Fibroblast of lung (primary cell): Measurements from ENCODE around the gene ZNF69. TPM values are rescaled to one million over a fixed set of nuclear protein-coding genes. Genes with fewer than 3 reads are reported as not detected.
"Not testable (repeated sequence)": the region's sequence is repeated elsewhere in the genome, so short reads cannot be mapped to it uniquely, and the experiment has no call there.

ENCODE experiments used
- DNase-seq, 2 donors: peaks; one replicate each; pipeline versions ENCODE4 v3.0.0 to v3.0.0-alpha.2; 2010; ENCODE audit warnings: low read depth in 2 of 2
- H2AFZ ChIP-seq: 2 replicates; pipeline ENCODE4 v1.5.1; 2012; ENCODE audit warnings: low read length, control low read depth, inconsistent platforms
- H3K27ac ChIP-seq: 2 replicates; pipeline ENCODE4 v1.5.1; 2011; ENCODE audit warnings: low read length, control low read depth; ENCODE audit not compliant: insufficient read depth
- H3K27me3 ChIP-seq: 2 replicates; pipeline ENCODE4 v1.5.1; 2011; ENCODE audit warnings: mild to moderate bottlenecking, low read length; ENCODE audit not compliant: control insufficient read depth, insufficient read depth
- H3K36me3 ChIP-seq: 2 replicates; pipeline ENCODE4 v1.5.1; 2011; ENCODE audit warnings: low read length; ENCODE audit not compliant: control insufficient read depth, insufficient read depth
- H3K4me1 ChIP-seq: 2 replicates; pipeline ENCODE4 v1.5.1; 2011; ENCODE audit warnings: low read length; ENCODE audit not compliant: control insufficient read depth, insufficient read depth; ENCODE audit errors: extremely low read depth
- H3K4me2 ChIP-seq: 2 replicates; pipeline ENCODE4 v1.5.1; 2011; ENCODE audit warnings: low read length, control low read depth; ENCODE audit not compliant: insufficient read depth; ENCODE audit errors: extremely low read depth
- H3K4me3 ChIP-seq, 4 experiments: fragments of 200-600 bp in 1 of 4; sonication (generic) in 1 of 4; replicated peaks in 1 of 4; 2 replicates each; pipeline ENCODE4 v1.5.1; 2011 to 2016; ENCODE audit warnings: low read length in 4 of 4, low read depth in 3 of 4, mild to moderate bottlenecking in 3 of 4, control low read depth in 2 of 4, inconsistent platforms in 1 of 4, mixed read lengths in 1 of 4; ENCODE audit not compliant: insufficient read depth in 1 of 4; ENCODE audit errors: control extremely low read depth in 1 of 4
- H3K79me2 ChIP-seq: 2 replicates; pipeline ENCODE4 v1.5.1; 2012; ENCODE audit warnings: mild to moderate bottlenecking, low read length, inconsistent platforms; ENCODE audit not compliant: control insufficient read depth, insufficient read depth
- H3K9ac ChIP-seq: 2 replicates; pipeline ENCODE4 v1.5.1; 2011; ENCODE audit warnings: mild to moderate bottlenecking, low read length, control low read depth; ENCODE audit not compliant: insufficient read depth
- H3K9me3 ChIP-seq: 2 replicates; pipeline ENCODE4 v1.5.1; 2012; ENCODE audit warnings: low read depth, low read length; ENCODE audit not compliant: control insufficient read depth, insufficient read depth
- H4K20me1 ChIP-seq: 2 replicates; pipeline ENCODE4 v1.5.1; 2011; ENCODE audit warnings: low read length; ENCODE audit not compliant: control insufficient read depth, insufficient read depth; ENCODE audit errors: extremely low read depth
- EZH2 ChIP-seq: IDR thresholded peaks from 2 replicates; pipeline ENCODE4 v1.5.1; 2012; ENCODE audit warnings: low read length, control low read depth, mild to moderate bottlenecking; ENCODE audit errors: missing control alignments
- polyA plus RNA-seq, 2 donors: library from polyadenylated mRNA; depleted of rRNA in 1 of 2; stranded (reverse) in 1 of 2; unstranded in 1 of 2; fragments of >200 nt; gene quantifications; 2 replicates each; pipeline ENCODE4 v1.2.1, GENCODE V29; 2011 to 2012; ENCODE audit warnings: missing spikeins in 1 of 2
- total RNA-seq: library from RNA; depleted of rRNA; stranded (reverse); fragments of >200 nt; gene quantifications from 2 replicates; pipeline ENCODE4 v1.2.1, GENCODE V29; 2014
- TF ChIP-seq, protein P1 (sequence below), 2 donors: IDR thresholded peaks in 1 of 2; conservative IDR thresholded peaks in 1 of 2; 1 replicate in 1 of 2; 2 replicates in 1 of 2; pipeline ENCODE4 v1.5.1; 2011 to 2012; ENCODE audit warnings: low read length in 2 of 2, control low read depth in 1 of 2, inconsistent platforms in 1 of 2, low read depth in 1 of 2, mild to moderate bottlenecking in 1 of 2

The ZNF69 gene
- total and polyA plus RNA-seq, 2 donors (not counting 1 experiment from before 2014, with no cell fraction given): 1.7 to 7.1 TPM

DNA sequence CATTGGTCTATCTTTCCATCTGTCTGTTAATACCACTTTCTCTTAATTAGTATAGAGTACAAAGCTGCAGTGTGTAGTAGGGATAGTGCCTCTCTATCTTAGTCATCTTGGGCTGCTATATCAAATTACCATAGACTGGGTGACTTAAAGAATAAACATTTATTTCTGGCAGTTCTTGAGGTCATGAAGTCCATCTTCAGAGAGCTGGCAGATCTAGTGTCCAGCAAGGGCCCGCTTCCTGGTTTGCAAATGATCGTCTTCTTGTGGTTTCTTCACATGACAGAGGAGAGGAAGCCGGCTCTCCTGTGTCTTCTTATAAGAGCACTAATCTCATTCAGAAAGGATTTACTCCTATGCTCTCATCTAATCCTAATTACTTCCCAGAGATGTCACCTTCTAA, 43.5 kb downstream of the ZNF69 start:
- no peak overlapping the region for H3K4me2 ChIP-seq
- H2AFZ ChIP-seq: no peak overlapping the region
- DNase-seq: peak in 1 of 2 donors; percentile 42
- no peak overlapping the region for H3K27ac ChIP-seq
- H3K9me3 ChIP-seq: no peaks in the 10 kb centered on the region
- TF ChIP-seq, protein P1, sequence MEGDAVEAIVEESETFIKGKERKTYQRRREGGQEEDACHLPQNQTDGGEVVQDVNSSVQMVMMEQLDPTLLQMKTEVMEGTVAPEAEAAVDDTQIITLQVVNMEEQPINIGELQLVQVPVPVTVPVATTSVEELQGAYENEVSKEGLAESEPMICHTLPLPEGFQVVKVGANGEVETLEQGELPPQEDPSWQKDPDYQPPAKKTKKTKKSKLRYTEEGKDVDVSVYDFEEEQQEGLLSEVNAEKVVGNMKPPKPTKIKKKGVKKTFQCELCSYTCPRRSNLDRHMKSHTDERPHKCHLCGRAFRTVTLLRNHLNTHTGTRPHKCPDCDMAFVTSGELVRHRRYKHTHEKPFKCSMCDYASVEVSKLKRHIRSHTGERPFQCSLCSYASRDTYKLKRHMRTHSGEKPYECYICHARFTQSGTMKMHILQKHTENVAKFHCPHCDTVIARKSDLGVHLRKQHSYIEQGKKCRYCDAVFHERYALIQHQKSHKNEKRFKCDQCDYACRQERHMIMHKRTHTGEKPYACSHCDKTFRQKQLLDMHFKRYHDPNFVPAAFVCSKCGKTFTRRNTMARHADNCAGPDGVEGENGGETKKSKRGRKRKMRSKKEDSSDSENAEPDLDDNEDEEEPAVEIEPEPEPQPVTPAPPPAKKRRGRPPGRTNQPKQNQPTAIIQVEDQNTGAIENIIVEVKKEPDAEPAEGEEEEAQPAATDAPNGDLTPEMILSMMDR (conservative IDR thresholded peaks at IDR 0.05 in 1 of 2, IDR thresholded peaks at IDR 0.05 in 1 of 2; ENCODE audit: low read depth in 1 of 2, low read length in 2 of 2): no peak
- no peak for TF ChIP-seq EZH2
- no peaks in the 10 kb centered on the region for H3K36me3 ChIP-seq
- H3K27me3 ChIP-seq: no peaks in the 10 kb centered on the region
- H3K4me3 ChIP-seq: no peak overlapping the region
- no peaks in the 10 kb centered on the region for H4K20me1 ChIP-seq
- no peak overlapping the region for H3K9ac ChIP-seq
- H3K4me1 ChIP-seq: no peaks in the 10 kb centered on the region
- H3K79me2 ChIP-seq: peaks cover 21% of the 10 kb centered on the region

DNA sequence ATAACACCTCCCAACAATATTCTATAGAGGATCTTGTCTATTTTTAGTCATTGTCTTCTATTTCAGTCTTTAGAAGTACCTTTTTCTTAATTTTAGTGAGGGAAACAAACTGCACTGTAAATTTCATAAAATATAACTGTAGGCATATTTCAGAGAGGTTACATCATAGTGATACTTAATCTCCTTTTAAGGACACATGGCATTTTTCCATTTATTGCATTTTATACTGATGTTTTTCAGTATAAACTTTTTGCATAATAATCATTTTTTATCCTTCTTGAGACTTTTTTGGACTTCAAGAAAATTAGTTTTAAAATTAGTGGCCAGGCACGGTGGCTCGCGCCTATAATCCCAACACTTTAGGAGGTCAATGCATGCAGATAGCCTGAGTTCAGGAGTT, 43.9 kb downstream of the ZNF69 start:
- Histone ChIP-seq H3K27ac (no peak overlapping the region), H3K36me3 (no peaks in the 10 kb centered on the region), H3K27me3 (no peaks in the 10 kb centered on the region), H3K9ac (no peak overlapping the region), H3K9me3 (no peaks in the 10 kb centered on the region), H3K4me1 (no peaks in the 10 kb centered on the region), H3K79me2 (peaks cover 18% of the 10 kb centered on the region), H2AFZ (no peak overlapping the region), H3K4me3 (no peak overlapping the region), H3K4me2 (no peak overlapping the region), H4K20me1 (no peaks in the 10 kb centered on the region)
- TF ChIP-seq, protein P1 (conservative IDR thresholded peaks at IDR 0.05 in 1 of 2, IDR thresholded peaks at IDR 0.05 in 1 of 2; ENCODE audit: low read depth in 1 of 2, low read length in 2 of 2): no peak
- peak in 1 of 2 donors; percentile 17 for DNase-seq

DNA sequence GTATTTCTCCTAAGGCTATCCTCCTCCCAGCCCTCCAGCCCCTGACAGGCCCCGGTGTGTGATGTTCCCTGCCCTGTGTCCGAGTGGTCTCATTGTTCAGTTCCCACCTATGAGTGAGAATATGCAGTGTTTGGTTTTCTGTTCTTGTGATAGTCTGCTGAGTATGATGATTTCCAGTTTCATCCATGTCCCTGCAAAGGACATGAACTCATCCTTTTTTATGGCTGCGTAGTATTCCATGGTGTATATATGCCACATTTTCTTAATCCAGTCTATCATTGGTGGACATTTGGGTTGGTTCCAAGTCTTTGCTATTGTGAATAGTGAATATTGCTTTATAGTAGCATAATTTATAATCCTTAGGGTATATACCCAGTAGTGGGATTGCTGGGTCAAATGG, 48.2 kb downstream of the ZNF69 start:
- not testable (repeated sequence) for H3K4me2 ChIP-seq, H3K9me3 ChIP-seq, H3K79me2 ChIP-seq, H3K4me3 ChIP-seq, H3K9ac ChIP-seq, H3K27me3 ChIP-seq, H3K36me3 ChIP-seq, H4K20me1 ChIP-seq, H3K4me1 ChIP-seq, H3K27ac ChIP-seq, H2AFZ ChIP-seq, DNase-seq

DNA sequence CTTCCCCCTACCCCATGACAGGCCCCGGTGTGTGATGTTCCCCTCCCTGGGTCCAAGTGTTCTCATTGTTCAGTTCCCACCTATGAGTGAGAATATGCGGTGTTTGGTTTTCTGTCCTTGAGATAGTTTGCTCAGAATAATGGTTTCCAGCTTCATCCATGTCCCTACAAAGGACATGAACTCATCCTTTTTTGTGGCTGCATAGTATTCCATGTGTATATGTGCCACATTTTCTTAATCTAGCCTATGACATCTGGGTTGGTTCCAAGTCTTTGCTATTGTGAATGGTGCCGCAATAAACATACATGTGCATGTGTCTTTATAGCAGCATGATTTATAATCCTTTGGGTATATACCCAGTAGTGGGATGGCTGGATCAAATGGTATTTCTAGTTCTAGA, 50.8 kb downstream of the ZNF69 start:
- H3K9me3 ChIP-seq, H3K9ac ChIP-seq, H3K4me1 ChIP-seq, H3K27me3 ChIP-seq, H3K36me3 ChIP-seq, H3K27ac ChIP-seq, H3K79me2 ChIP-seq, H3K4me2 ChIP-seq, H4K20me1 ChIP-seq, DNase-seq, H3K4me3 ChIP-seq, H2AFZ ChIP-seq: not testable (repeated sequence)

DNA sequence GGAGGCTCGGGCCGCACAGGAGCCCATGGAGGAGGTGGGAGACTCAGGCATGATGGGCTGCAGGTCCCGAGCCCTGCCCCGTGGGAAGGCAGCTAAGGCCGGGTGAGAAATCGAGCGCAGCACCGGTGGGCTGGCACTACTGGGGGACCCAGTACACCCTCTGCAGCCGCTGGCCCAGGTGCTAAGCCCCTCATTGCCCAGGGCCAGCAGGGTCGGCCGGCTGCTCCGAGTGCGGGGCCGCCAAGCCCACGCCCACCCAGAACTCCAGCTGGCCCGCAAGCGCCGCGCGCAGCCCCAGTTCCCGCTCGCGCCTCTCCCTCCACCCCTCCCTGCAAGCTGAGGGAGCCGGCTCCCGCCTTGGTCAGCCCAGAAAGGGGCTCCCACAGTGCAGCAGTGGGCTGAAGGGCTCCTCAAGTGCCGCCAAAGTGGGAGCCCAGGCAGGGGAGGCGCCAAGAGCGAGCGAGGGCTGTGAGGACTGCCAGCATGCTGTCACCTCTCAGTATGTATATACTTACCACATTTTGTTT, 53.8 kb downstream of the ZNF69 start:
- not testable (repeated sequence) for H3K36me3 ChIP-seq, DNase-seq

More for the DNA sequence above, 53.8 kb downstream of the ZNF69 start:
- not testable (repeated sequence) for H3K4me1 ChIP-seq, H3K27ac ChIP-seq, H3K4me2 ChIP-seq, H4K20me1 ChIP-seq, H3K27me3 ChIP-seq, H3K9ac ChIP-seq, H3K79me2 ChIP-seq, H3K9me3 ChIP-seq, H3K4me3 ChIP-seq, H2AFZ ChIP-seq
